ENCODE data around the gene SRRM1.
A peak's percentile ranks its signal among the peaks of the same experiment; 100 is the strongest.
"Not testable (repeated sequence)": the region's sequence is repeated elsewhere in the genome, so short reads cannot be mapped to it uniquely, and the experiment has no call there.

Gene SRRM1

GRCh38 chr1:24657781-24658180 is 14.7 kb downstream of the SRRM1 start:
- Histone ChIP-seq H3K27ac (no peak overlapping the region), H3K9me3 (replicated peaks in 1 of 11) (no peaks in the 10 kb centered on the region), H3K4me2 (no peak overlapping the region), H3K9ac (no peak overlapping the region), H3K36me3 (peaks cover 100% of the 10 kb centered on the region in 11 experiments), H3K4me3 (no peak overlapping the region), H3K27me3 (no peaks in the 10 kb centered on the region), H3K4me1 (no peaks in the 10 kb centered on the region), H4K20me1 (peaks cover 88 to 100% (median 97%) of the 10 kb centered on the region in 11 experiments)
- no peak for TF ChIP-seq Cebpa-rat (IDR thresholded peaks at IDR 0.05)

- no peak for TF ChIP-seq Cebpa-rat (IDR thresholded peaks at IDR 0.05)
- Histone ChIP-seq H3K4me1 (no peaks in the 10 kb centered on the region), H3K36me3 (peaks cover 100% of the 10 kb centered on the region in 11 experiments), H4K20me1 (peaks cover 91 to 100% (median 97%) of the 10 kb centered on the region in 11 experiments), H3K27ac (no peak overlapping the region), H3K4me2 (no peak overlapping the region), H3K4me3 (no peak overlapping the region), H3K9me3 (replicated peaks in 1 of 11) (no peaks in the 10 kb centered on the region), H3K9ac (no peak overlapping the region), H3K27me3 (no peaks in the 10 kb centered on the region)
Observed at GRCh38 chr1:24659166-24659904, 16.2 kb downstream of the SRRM1 start.

DNA sequence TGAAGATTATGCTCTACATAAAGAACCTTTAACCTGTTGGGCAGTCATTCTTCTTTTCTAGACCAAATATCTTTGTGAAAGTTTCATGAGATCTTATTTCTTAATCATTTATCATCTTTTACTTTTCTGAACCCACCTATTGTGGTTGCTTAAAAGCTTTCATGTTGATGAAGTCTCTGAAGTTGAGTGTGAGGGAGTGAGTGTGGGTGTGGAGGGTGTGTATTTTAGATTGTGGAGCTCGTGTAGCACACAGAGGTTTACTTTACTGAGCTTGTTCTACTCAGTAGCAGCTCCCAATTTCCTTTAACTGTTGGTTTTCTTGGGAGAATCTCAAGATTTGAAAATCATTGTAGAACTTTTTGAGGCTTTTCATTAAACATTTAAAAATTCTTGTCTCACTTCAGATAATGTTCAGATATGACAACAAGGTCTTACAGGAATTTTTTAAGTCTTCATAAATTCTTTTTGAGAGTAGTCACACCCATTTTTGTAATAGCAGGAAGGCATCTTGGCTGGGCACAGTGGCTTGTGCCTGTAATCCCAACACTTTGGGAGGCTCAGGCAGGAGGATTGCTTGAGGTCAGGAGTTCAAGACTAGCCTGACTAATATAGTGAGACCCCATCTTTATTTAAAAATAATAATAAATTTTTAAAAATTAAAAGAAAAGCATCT is 17.0 kb downstream of the SRRM1 start:
- no peak overlapping the region for H3K4me3 ChIP-seq
- peaks cover 91 to 100% (median 96%) of the 10 kb centered on the region in 11 experiments for H4K20me1 ChIP-seq
- H3K9me3 ChIP-seq (replicated peaks in 1 of 11) = no peaks in the 10 kb centered on the region
- no peak overlapping the region for H3K9ac ChIP-seq
- H3K27me3 ChIP-seq = no peaks in the 10 kb centered on the region
- no peak for TF ChIP-seq Cebpa-rat (IDR thresholded peaks at IDR 0.05)
- H3K36me3 ChIP-seq = peaks cover 99 to 100% (median 100%) of the 10 kb centered on the region in 11 experiments
- H3K27ac ChIP-seq = no peak overlapping the region
- no peak overlapping the region for H3K4me2 ChIP-seq
- H3K4me1 ChIP-seq = no peaks in the 10 kb centered on the region

- no peaks in the 10 kb centered on the region for H3K27me3 ChIP-seq
- no peak overlapping the region for H3K4me2 ChIP-seq
- no peaks in the 10 kb centered on the region for H3K9me3 ChIP-seq (replicated peaks in 1 of 11)
- H3K4me1 ChIP-seq = no peaks in the 10 kb centered on the region
- H4K20me1 ChIP-seq = peaks cover 67 to 100% (median 94%) of the 10 kb centered on the region in 11 experiments
- peaks cover 99 to 100% (median 100%) of the 10 kb centered on the region in 11 experiments for H3K36me3 ChIP-seq
- H3K9ac ChIP-seq = no peak overlapping the region
- no peak overlapping the region for H3K4me3 ChIP-seq
- no peak overlapping the region for H3K27ac ChIP-seq
- no peak for TF ChIP-seq Cebpa-rat (IDR thresholded peaks at IDR 0.05)
Observed at GRCh38 chr1:24664507-24665033, 21.5 kb downstream of the SRRM1 start.

DNA sequence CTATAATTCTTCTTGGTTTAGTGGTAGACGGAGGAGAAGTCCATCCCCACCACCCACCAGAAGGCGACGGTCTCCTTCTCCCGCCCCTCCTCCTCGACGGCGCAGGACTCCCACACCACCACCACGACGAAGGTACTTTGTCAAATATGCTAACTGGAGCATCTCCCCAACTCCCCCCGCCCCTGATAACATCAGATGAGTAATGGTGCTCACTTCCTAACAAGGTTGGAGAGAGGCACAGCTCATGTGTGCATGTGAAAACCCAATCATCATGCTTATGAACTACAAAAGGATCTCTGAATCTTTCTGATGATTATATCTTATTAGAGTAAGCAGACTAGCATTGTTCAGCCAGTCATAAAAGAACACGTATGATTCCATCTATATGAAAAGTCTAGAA is 23.7 kb downstream of the SRRM1 start:
- peaks cover 99 to 100% (median 100%) of the 10 kb centered on the region in 11 experiments for H3K36me3 ChIP-seq
- H3K9me3 ChIP-seq (replicated peaks in 1 of 11) = no peaks in the 10 kb centered on the region
- no peak overlapping the region for H3K27ac ChIP-seq
- H3K4me1 ChIP-seq = peaks cover 0 to 13% (median 1%) of the 10 kb centered on the region in 10 experiments; a peak in 6 of 20 replicates
- no peak overlapping the region for H3K4me2 ChIP-seq
- H3K4me3 ChIP-seq = no peak overlapping the region
- no peak overlapping the region for H3K9ac ChIP-seq
- H3K27me3 ChIP-seq = no peaks in the 10 kb centered on the region
- no peak for TF ChIP-seq Cebpa-rat (IDR thresholded peaks at IDR 0.05)
- H4K20me1 ChIP-seq = peaks cover 56 to 98% (median 91%) of the 10 kb centered on the region in 11 experiments; a peak in 20 of 22 replicates

- Histone ChIP-seq H3K9ac (peak overlapping the region in 1 of 11 experiments; percentile 21; a peak in 1 of 22 replicates), H3K4me2 (peak overlapping the region in 1 of 11 experiments; percentile 36; a peak in 1 of 22 replicates), H3K4me1 (peaks cover 0 to 13% (median 1%) of the 10 kb centered on the region in 10 experiments; a peak in 6 of 20 replicates), H4K20me1 (peaks cover 20 to 73% (median 56%) of the 10 kb centered on the region in 11 experiments; a peak in 20 of 22 replicates), H3K36me3 (peaks cover 93 to 100% (median 98%) of the 10 kb centered on the region in 11 experiments)
- not testable (repeated sequence) for H3K27me3 ChIP-seq; H3K9me3 ChIP-seq (replicated peaks in 1 of 11); H3K4me3 ChIP-seq; H3K27ac ChIP-seq
Observed at GRCh38 chr1:24671372-24671771, 28.3 kb downstream of the SRRM1 start.

- H3K4me3 ChIP-seq; H3K9ac ChIP-seq; H3K9me3 ChIP-seq (replicated peaks in 1 of 11); H3K27ac ChIP-seq; H3K4me2 ChIP-seq; H3K27me3 ChIP-seq: not testable (repeated sequence)
- Histone ChIP-seq H3K36me3 (peaks cover 91 to 100% (median 98%) of the 10 kb centered on the region in 11 experiments), H4K20me1 (peaks cover 14 to 64% (median 51%) of the 10 kb centered on the region in 11 experiments; a peak in 20 of 22 replicates), H3K4me1 (peaks cover 0 to 13% (median 1%) of the 10 kb centered on the region in 10 experiments; a peak in 6 of 20 replicates)
Observed at GRCh38 chr1:24672686-24673085, 29.6 kb downstream of the SRRM1 start.

GRCh38 chr1:24673341-24673740 is 30.2 kb downstream of the SRRM1 start:
- Histone ChIP-seq H3K36me3 (peaks cover 91 to 100% (median 97%) of the 10 kb centered on the region in 11 experiments), H4K20me1 (peaks cover 10 to 58% (median 44%) of the 10 kb centered on the region in 11 experiments; a peak in 20 of 22 replicates), H3K9ac (no peak overlapping the region), H3K9me3 (replicated peaks in 1 of 11) (no peaks in the 10 kb centered on the region), H3K4me1 (peaks cover 0 to 13% (median 1%) of the 10 kb centered on the region in 10 experiments; a peak in 6 of 20 replicates), H3K27ac (no peak overlapping the region), H3K4me3 (no peak overlapping the region), H3K4me2 (no peak overlapping the region), H3K27me3 (no peaks in the 10 kb centered on the region)
- no peak for TF ChIP-seq Cebpa-rat (IDR thresholded peaks at IDR 0.05)

DNA sequence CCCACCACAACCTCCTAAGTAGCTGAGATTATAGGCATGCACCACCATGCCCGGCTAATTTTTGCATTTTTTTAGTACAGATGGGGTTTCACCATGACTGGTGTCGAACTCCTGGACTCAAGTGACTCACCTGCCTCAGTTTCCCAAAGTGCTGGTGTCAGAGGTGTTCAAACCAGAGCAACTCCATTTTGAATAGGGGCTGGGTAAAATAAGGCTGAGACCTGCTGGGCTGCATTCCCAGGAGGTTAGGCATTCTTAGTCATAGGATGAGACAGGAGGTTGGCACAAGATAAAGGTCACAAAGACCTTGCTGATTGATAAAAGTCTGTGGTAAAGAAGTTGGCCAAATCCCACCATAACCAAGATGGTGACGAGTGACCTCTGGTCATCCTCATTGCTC is 35.3 kb downstream of the SRRM1 start:
- not testable (repeated sequence) for H3K27ac ChIP-seq; H3K9me3 ChIP-seq (replicated peaks in 1 of 11); H3K27me3 ChIP-seq; H3K4me3 ChIP-seq; H3K9ac ChIP-seq; H3K4me2 ChIP-seq; H3K4me1 ChIP-seq
- Histone ChIP-seq H3K36me3 (peaks cover 45 to 64% (median 49%) of the 10 kb centered on the region in 11 experiments), H4K20me1 (peaks cover 0 to 30% (median 8%) of the 10 kb centered on the region in 11 experiments; a peak in 12 of 22 replicates)

All from BLaER1 treated with 17β-estradiol and CSF1 and Interleukin-3, amounts not matched to agents 10 nM and 100 nM (cell line).